ENCODE data around the gene GPR35.

GPR35 gene

DNA sequence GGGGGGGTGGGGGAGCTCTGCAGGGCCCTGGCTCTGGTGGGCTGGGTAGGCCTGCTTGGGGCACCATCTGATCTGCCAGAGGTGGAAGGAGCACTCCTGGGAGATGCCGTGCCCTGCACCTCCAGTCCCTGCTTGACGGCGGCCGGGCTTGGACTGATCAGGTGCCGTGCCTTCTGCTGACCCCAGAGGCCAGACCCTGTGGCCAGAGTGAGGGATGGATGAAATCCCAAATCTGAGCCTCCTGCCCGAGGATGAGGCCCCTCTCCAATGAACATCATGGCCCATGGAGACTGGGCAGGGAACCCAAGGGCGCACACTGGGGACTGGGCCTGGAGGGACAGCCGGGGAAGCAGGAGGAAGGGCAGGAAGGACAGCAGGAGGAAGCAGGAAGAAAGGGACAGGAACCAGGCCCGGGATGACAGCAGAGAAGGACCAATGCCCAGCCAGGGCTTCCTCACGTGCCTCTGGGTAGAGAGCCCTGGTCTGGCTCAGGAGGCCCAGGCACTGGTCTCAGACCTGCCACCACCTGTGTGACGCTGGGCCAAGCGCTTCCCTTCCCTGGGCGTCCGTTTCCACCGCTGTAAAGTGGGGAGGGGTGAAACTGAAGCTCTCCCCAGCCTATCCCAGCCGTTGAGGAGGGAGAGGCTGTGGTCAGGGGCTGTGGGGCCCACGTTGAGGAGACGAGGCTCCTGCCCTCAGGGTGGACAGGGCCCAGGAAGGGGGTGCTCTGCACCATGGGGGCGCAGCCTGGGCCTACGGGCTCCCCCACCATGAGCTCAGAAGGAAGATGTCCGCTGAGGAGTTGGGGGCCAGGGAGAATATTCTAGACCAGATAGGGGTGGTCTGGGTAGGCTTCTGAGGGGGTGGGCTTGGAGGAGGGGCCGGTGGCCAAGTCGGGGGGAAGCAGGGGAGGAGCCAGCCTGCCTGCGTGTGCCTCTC is 1.0 kb upstream of the GPR35 start:
- no peak for DNase-seq (ENCODE audit: low spot score)

DNA sequence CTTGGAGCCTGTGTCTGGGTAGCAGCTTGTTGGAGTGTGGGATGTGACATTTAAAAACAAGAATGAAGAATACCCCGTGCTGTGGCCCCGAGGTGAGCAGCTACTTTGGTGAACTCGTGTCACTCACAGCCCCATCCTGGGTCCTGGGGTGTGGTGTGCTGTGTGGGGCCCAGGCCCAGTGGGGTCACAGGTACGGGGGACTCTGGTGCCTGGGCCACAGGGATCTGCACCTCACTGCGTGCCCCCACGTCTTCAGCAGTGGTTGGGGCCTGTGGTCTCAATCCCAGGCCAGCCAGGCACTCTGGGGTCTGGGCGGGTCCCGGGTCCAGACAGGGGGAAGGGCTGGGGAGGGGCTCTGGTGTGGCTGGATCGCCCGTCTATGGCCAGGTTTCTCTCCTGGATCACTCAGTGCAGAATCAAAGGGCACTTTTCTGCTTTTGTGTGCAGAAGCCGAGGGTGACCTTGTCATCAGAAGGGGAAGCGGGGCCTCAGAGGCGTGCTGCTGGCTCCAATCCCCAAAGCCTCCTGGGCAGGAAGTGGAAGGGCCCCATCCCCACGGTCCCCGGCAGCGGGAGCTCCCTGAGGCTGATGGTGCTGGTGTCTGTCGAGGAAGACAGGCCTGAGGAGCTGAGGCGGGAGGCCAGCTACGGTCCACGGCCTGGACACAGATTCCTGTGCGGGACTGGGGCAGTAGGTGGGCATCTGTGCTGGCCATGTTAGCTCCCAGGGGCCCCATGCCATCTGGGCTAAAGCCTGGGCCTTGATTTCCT is 1.4 kb downstream of the GPR35 start:
- DNase-seq (ENCODE audit: low spot score), result no peak

DNA sequence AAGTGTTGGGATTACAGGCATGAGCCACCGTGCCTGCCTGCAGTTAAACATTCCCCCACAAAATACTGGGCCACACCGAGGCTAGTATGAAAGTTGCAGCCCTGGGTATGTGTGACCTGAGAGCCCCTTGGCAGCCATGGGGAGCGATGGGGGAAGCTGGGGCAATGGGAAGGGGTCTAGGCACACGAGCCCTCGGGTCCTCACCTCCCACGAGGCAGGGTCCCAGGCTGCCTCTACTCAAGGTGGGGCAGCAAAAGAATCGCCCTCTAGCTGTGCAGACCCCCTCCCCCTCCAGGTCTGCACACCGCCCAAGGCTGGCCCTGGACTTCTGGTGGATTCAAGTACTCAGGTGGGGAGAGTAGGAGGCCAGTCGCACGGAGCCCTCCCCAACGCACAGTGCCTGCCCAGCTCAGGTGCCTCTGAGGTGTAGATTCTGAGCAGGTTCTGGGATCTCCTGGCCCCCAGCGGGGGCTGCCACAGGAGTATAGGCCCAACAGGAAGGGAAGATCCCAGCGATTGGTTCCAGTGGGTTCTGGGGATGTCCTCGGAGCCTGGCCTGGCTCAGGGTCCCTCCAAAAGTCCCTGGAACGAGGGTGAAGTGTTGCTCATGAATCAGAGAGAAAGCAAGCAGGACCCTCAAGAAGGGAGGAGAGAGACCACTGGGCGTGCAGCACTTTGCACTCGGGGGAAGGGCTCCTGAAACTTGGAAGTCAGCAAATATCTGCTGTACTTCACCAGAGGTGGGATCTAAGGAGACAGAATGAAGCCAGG is 2.6 kb downstream of the GPR35 start:
- no peak for DNase-seq (ENCODE audit: low spot score)

DNA sequence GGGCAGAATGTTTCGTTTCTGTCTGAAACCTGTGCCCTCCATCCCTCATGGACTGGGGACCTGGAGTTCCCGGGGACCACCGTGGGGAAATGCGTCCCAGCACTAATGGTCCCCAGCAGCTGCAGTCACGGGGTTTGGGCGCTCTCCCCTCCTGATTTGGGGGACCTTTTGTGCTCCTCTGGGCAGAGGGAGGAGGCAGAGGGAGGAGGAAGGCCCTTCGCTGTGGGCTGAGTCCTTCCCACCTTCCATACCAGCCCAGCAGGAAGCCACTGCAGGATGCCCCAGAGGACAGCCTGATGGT is 3.2 kb downstream of the GPR35 start:
- no peak for DNase-seq (ENCODE audit: low spot score)

DNA sequence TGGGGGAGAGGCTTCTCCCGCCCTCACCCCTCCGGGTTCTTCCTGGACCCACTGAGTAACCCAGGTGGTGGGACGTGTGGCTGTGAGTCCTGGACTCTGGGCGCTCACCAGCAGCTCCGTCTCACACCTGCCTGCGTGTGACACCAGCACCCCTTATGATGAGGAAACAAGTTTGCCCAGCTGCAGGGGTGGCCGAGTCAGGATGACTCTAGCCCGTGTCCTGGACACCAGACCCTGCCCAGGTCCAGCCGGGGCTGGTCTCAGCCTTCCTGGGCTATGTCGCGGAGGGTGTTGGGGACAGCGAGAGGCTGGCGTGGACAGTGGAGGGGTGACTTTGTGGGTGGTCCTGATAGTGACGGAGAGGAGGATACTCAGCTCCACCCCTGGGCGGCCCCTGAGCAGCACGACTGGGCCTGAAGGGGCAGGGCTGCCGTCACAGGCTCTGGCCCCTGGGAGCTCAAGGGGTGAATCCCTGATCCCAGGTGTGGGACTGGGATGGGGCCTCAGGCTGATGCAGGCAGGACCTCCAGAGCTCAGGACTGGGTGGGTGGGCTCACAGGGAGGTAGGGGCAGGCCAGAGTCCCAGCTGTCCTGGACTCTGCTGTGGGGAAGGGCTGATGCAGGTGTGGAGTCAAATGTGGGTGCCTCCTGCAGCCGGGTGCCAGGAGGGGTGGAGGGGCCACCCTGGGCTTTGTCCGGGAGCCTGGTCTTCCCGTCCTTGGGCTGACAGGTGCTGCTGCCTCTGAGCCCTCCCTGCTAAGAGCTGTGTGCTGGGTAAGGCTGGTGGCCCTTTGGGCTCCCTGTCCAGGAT is 3.7 kb downstream of the GPR35 start:
- no peak for DNase-seq (ENCODE audit: low spot score)

DNA sequence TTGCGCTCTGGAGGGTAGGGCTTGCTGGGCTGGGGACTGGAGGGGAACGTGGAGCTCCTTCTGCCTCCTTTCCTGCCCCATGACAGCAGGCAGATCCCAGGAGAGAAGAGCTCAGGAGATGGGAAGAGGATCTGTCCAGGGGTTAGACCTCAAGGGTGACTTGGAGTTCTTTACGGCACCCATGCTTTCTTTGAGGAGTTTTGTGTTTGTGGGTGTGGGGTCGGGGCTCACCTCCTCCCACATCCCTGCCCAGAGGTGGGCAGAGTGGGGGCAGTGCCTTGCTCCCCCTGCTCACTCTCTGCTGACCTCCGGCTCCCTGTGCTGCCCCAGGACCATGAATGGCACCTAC is 4.3 kb downstream of the GPR35 start:
- DNase-seq (ENCODE audit: low spot score), result no peak

DNA sequence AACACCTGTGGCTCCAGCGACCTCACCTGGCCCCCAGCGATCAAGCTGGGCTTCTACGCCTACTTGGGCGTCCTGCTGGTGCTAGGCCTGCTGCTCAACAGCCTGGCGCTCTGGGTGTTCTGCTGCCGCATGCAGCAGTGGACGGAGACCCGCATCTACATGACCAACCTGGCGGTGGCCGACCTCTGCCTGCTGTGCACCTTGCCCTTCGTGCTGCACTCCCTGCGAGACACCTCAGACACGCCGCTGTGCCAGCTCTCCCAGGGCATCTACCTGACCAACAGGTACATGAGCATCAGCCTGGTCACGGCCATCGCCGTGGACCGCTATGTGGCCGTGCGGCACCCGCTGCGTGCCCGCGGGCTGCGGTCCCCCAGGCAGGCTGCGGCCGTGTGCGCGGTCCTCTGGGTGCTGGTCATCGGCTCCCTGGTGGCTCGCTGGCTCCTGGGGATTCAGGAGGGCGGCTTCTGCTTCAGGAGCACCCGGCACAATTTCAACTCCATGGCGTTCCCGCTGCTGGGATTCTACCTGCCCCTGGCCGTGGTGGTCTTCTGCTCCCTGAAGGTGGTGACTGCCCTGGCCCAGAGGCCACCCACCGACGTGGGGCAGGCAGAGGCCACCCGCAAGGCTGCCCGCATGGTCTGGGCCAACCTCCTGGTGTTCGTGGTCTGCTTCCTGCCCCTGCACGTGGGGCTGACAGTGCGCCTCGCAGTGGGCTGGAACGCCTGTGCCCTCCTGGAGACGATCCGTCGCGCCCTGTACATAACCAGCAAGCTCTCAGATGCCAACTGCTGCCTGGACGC is 4.9 kb downstream of the GPR35 start:
- DNase-seq (ENCODE audit: low spot score), result no peak

DNA sequence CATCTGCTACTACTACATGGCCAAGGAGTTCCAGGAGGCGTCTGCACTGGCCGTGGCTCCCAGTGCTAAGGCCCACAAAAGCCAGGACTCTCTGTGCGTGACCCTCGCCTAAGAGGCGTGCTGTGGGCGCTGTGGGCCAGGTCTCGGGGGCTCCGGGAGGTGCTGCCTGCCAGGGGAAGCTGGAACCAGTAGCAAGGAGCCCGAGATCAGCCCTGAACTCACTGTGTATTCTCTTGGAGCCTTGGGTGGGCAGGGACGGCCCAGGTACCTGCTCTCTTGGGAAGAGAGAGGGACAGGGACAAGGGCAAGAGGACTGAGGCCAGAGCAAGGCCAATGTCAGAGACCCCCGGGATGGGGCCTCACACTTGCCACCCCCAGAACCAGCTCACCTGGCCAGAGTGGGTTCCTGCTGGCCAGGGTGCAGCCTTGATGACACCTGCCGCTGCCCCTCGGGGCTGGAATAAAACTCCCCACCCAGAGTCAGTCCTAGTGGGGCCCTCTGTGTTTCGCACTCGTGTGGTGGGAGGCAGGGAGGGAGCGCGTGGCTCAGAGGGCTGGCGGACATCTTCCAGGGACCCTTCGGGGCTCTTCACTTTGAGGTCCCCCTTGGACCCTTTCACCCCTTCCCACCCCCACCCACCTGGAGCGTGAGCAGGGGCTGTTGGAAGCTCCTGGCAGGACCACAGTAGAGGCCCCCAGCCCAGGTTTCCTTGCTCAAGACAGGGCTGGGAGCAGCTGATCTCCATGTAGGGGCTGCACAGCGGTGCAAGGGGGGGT is 5.7 kb downstream of the GPR35 start:
- DNase-seq (ENCODE audit: low spot score), result no peak

DNA sequence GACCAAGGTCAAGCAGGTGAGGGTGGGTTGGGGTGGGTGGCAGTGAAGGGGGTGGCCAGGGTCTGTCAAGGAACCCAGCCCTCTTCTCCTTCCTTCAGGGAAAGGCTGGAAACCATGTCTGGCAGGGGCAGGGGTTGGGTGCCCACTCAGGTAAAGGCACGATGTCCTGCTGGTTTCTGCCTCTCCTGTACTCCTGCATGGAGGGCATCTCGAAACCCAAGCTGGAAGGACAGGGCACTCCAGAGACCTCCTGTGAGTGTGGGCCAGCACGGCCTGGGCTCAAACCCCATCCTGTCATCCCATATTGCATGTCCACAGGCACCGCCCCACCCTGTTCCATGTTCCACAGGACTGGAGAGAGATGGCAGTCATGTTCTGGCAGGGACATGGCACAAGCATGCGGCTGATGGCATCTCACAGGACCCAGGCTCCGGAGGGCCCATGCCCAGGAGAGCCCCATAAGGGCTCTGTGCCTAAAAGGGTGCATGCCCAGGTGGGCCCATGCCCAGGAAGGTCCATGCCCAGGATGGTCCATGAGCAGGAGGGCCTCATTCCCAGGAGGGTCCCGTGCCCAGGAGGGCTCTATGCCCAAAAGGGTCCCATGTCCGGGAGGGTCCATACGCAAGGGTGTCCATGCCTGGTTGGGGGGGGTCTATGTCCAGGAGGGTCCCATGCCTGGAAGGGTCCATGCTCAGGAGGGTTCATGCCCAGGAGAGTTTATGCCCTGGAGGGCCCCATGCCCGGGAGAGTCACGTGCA is 6.4 kb downstream of the GPR35 start:
- DNase-seq (ENCODE audit: low spot score), result no peak

DNA sequence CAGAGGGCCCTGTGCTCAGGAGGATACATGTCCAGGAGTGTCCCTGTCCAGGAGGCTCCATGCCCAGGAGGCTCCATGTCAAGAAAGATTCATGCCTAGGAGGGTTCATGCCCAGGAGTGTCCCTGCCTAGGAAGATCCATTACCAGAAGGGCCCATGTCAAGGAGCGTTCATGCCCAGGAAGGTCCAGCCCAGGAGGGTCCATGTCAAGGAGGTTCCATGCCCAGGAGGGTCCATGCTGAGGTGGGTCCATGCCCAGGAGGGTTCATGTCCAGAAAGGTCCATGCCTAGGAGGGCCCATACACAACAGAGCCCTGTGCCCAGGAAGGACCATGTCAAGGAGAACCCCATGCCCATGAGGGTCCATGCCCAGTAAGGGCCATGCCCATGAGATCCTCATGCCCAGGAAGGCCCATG is 7.0 kb downstream of the GPR35 start:
- no peak for DNase-seq (ENCODE audit: low spot score)

DNA sequence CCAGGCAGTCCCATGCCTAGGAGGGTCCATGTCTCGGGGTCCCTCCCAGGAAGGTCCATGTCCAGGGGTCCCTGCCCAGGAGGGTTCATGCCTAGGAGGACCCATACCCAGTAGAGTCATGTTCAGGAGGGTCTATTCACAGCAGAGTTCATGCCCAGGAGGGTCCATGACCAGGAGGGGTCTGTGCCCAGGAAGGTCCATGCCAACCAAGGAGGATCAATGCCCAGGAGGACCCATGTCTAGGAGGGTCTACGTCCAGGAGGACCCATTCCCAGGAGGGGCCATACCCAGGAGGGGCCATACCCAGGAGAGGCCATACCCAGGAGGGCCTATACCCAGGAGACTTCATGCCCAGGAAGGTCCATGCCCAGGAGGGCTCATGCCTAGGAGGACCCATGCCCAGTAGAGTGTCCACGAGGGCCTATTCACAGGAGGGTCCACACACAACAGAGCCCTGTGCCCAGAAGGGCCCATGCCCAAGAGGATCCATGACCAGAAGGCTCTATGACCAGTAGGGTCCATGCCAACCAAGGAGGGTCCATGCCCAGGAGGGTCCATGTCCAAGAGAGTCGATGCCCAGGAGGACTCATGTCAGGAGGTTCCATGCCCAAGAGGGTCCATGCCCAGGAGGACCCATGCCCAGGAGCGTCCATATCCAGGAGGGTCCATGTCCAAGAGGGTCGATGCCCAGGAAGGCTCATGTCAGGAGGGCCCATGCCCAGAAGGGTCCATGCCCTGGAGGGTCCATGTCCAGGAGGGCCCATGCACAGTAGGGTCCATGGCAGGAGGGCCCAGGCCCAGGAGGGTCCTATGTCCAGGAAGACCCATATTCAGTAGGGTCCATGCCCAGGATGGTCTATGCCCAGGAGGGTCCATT is 10.1 kb downstream of the GPR35 start:
- DNase-seq (ENCODE audit: low spot score), result no peak

DNA sequence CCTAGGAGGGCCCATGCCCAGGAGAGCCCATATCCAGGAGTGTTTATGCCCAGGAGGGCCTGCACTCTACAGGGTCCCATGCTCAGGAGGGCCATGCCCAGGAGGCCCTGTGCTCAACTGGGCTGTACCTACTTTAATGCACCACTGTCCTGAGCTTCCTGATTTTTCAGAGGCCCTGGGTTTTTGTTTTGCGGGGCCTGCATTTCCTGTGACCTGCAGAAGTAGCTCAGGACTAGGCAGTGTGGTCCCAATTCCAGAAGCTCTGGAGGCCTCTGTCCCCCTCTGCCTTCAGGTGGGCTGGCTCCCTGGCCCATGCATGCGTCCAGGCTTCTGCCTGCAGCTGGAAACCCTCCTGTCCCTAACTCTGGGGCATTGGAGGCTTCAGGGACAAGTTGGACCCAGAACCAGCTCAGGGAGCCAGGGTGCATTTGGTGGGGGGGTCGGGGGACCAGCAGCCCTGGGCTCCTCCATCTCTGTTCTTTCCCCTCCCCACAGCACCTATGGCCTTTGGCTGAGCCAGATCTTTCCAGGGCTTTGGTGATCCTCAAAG is 10.8 kb downstream of the GPR35 start:
- no peak for DNase-seq (ENCODE audit: low spot score)

DNA sequence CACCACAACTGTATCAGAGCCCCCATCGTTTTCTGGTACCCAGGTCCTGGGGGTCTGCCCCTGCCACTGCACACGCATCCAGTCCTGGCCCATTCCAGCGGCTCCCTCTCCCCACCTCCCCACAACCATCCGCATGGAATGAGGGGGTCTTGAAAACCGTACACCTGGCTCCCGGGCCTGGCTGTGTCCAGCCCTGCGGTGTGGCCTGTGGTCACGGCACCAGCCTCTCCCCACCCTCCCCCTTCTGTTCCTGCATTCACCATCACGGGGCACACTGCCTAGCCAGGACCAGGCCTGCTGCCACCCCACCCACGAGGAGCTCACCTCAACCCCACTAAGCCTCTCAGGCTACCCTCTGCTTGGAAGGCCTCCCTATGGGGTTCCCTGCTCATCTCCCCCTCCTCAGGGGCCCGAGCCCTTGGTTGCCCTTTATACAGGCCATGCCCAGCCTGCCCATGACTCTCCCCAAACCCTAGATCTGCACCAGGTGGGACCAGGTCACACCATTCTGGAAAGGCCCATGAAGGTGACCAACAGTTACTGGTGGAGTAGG is 11.4 kb downstream of the GPR35 start:
- DNase-seq (ENCODE audit: low spot score), result no peak

DNA sequence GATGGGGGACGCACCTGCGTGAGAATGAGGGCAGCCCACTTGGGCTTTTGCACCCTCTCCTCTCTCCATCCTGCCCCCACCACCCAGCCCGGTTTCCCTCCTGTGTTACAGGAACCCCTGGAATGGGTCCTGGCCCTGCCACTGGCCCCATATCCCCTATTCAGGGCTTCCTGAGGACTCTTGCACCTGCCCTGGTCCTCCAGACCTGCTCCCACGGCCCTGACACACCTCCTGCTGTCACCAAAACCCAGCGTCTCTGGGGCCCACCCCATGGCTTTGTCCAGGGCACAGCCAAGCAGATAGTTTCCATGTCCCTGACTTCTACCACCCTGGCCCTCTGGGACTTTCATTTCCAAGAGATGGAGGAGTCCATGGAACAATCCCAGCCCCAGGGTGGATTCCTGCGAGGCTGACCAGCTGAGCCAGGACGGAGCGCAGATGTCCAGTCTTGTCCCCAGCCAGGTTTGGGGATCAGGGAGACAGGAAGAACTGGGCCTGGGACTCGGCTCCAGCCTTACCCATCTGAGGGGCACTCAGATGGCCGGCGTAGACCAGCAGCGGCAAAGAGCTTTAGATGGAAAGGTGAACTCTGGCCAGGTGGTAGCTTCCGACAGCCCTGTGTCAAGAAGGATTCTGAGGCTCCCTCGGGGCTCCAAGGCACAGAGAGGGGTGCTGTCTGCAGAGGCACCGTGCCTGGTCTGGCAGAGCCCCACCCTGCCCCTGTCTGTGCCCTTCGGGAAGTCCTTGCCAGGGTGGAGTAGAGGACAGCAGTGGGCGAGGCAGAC is 12.0 kb downstream of the GPR35 start:
- no peak for DNase-seq (ENCODE audit: low spot score)

DNA sequence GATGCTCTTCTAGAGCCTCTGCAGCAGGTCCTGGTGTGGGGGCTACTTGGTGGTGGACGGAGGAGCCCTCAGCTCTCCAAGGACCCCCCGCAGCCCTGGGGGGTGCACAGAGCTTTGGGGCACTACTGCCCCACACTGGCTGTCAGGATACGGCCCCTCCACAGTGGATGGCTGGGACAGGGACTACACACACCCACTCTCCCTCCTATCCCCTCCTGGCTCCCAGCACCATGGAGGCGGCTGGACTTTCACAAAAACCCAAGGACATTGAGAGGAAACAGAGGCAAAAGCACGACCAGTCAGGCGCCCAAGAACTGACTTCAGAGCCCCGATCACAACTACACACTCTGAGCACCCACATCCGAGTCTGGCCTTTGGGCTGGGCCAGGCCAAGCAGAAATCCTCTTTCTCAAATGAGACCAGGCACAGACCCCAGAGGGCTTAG is 12.6 kb downstream of the GPR35 start:
- DNase-seq (ENCODE audit: low spot score), result no peak

DNA sequence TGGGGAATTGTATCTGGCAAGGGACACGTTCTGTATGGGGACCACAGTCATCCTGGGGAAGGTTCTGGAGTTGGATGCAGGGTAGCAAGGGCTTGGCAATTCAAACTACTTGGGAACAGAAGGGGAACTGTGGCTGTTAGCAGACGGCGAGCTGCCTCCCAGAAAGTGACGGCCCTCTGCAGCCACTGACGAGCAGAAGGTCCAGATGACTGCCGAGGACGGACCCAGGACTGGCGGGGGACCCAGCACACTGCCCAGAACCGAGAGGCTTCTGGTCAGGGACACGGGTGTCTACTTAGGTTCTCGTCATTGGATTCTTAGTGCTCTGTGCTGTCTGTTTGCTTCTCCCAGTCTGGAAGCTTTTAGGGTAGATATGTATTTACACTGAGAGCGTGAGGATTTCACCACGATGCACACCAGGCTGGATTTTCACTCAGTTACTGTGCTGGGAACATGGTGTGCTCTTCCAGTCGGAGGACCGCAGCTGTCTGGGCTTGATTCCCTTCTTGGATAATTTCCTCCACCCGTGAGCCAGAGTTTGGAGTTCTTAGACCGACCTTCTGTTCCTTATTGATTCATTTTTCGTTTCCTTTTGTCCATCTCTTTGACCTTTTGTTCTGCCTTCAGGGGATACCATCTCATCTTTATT is 13.4 kb downstream of the GPR35 start:
- no peak for DNase-seq (ENCODE audit: low spot score)

DNA sequence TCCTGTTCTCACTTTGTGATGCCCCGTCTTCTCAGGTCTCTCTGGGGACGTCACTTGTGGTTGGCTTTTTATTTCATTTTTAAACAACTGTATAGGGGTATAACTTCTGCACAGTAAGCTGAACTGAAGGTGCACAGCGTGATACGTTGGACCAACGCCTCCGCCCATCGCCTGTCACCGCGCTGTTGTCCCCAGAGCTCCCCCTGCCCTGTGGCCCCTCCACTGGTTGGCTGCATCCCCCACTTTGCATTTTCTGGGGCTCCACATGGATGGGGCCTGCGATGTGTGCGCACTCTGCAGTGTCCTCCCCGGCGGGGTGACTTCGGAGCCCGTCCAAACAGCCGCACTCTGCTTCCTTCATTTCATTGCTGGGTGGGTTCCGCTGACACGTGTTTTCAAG is 14.3 kb downstream of the GPR35 start:
- DNase-seq (ENCODE audit: low spot score), result no peak

Measured in activated CD4-positive, alpha-beta T cell treated with anti-CD3 and anti-CD28 coated beads, Interleukin-2, Interleukin-4, amounts not matched to agents 100 ng/mL and 50 ng/mL, durations not matched to agents 16 hours and 8 hours (primary cell).